Fibroblast of pulmonary artery (primary cell): ENCODE results near the gene CSMD2.

Experiments
- DNase-seq: peaks from one replicate; pipeline ENCODE4 v3.0.0-alpha.2; 2010; ENCODE audit warnings: low read depth
- H3K4me3 ChIP-seq: replicated peaks from 2 replicates; pipeline ENCODE4 v1.5.1; 2011; ENCODE audit warnings: low read depth, mild to moderate bottlenecking, control low read depth, low read length, moderate library complexity
- CTCF ChIP-seq: IDR thresholded peaks from 2 replicates; pipeline ENCODE4 v1.5.1; 2011; ENCODE audit warnings: mild to moderate bottlenecking, control low read depth, low read length, inconsistent platforms; ENCODE audit errors: missing control alignments

The CSMD2 gene

GRCh38 chr1:34013958-34014737, 150.9 kb downstream of the CSMD2 start:
- TF ChIP-seq CTCF: no peak
- H3K4me3 ChIP-seq: no peak overlapping the region
- DNase-seq: no peak

DNA sequence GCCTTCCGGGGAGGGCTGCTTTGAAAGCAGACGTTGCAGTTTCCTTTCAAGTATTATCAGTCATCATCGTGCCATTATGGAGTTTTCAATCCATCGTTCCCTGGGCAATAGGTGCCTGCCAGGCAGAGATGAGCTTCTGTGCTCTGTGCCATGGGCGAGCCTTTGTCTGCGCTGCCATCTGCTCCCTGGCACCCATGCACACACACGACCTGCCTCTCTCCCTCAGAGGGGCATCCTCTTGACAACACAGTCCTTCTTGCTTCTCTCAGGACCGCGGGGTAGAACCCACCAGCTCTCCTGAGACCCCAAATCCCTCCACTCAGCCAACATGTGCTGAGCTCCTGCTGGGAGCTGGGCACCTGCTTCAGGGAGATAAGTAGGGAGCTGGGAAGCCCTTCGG, 151.9 kb downstream of the CSMD2 start:
- no peak for TF ChIP-seq CTCF
- H3K4me3 ChIP-seq: no peak overlapping the region
- no peak for DNase-seq

DNA sequence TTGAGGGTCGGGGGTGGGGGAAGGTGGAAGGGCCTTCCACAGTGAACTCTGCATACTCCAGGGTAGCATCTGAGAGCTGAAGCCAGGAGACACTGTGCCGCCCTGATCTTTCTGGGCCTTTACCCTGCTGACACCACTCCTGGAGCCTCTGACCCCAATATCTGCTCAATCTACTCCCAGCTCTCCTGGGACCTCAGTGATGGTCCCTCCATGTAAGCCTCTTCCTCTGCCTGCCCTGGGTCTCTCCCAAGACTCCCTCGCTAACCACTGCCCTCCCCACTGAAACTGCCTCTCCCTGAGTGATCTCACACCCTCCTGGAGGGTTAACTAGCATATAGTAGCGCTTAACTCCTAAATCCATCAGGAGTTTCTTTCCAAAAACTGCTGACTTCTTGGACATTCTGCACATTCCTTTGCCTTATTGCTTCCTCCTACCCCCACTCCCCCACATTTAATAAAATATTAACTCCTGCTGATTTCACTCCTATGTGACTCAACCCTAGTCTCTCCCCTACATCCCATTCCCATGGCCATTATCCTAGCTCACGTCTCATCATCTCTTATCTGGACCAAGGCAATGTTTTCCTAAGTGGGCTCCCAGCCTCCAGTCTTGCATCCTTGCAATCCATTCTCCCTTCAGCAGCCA, 155.6 kb downstream of the CSMD2 start:
- TF ChIP-seq CTCF: no peak
- no peak for DNase-seq
- H3K4me3 ChIP-seq: no peak overlapping the region

DNA sequence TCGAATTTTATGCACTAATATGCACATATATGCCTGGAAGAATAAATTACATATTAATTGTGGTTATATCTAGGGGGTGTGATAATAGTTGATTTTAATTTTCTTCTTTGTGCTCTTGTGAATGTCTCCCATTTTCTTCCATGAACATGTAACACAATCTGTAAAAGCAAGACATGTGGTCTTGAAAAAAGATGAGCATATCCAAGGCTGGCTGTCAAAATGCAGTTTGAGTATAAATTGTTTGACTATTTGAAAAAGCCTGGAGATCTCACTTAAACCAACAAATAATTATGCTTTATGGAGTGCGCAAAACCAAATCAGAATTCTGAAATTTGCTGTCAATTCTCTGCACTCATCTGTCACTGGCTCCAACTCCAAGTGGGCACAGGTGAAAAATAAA, 157.3 kb downstream of the CSMD2 start:
- TF ChIP-seq CTCF: no peak
- DNase-seq: no peak
- no peak overlapping the region for H3K4me3 ChIP-seq

- DNase-seq: no peak
- H3K4me3 ChIP-seq: no peak overlapping the region
- TF ChIP-seq CTCF: no peak
Measured at GRCh38 chr1:34005309-34005708, 159.7 kb downstream of the CSMD2 start.

GRCh38 chr1:34002810-34003209, 162.2 kb downstream of the CSMD2 start:
- no peak for TF ChIP-seq CTCF
- no peak for DNase-seq

More at GRCh38 chr1:34002810-34003209, 162.2 kb downstream of the CSMD2 start:
- no peak overlapping the region for H3K4me3 ChIP-seq
